Measurements from ENCODE around the gene KDM4E.
"Not testable (repeated sequence)": the region's sequence is repeated elsewhere in the genome, so short reads cannot be mapped to it uniquely, and the experiment has no call there.

- not testable (repeated sequence) for TF ChIP-seq EZH2 (IDR thresholded peaks at IDR 0.05; ENCODE audit: low read length)
- TF ChIP-seq, protein P1, sequence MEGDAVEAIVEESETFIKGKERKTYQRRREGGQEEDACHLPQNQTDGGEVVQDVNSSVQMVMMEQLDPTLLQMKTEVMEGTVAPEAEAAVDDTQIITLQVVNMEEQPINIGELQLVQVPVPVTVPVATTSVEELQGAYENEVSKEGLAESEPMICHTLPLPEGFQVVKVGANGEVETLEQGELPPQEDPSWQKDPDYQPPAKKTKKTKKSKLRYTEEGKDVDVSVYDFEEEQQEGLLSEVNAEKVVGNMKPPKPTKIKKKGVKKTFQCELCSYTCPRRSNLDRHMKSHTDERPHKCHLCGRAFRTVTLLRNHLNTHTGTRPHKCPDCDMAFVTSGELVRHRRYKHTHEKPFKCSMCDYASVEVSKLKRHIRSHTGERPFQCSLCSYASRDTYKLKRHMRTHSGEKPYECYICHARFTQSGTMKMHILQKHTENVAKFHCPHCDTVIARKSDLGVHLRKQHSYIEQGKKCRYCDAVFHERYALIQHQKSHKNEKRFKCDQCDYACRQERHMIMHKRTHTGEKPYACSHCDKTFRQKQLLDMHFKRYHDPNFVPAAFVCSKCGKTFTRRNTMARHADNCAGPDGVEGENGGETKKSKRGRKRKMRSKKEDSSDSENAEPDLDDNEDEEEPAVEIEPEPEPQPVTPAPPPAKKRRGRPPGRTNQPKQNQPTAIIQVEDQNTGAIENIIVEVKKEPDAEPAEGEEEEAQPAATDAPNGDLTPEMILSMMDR (optimal IDR thresholded peaks at IDR 0.05 in 1 of 3, IDR thresholded peaks at IDR 0.05 in 1 of 3, conservative IDR thresholded peaks at IDR 0.05 in 1 of 3; ENCODE audit: extremely low read depth in 1 of 3, insufficient read depth in 2 of 3, low read length in 3 of 3): not testable (repeated sequence)
Observed at GRCh38 chr11:95021468-95021867, 3.6 kb upstream of the KDM4E start.
